Measurements from ENCODE around the gene PTPRA. TPM values are rescaled to one million over a fixed set of nuclear protein-coding genes. Genes with fewer than 3 reads are reported as not detected.

Gene PTPRA
- total and polyA plus RNA-seq, 2 of the 13 experiments (the other 11 are each of a cell fraction or from before 2014, with no cell fraction given), result 47.2 to 127 TPM

- TF ChIP-seq NONO (IDR thresholded peaks at IDR 0.05) (no peak), NONO (CRISPR knock-in tag; conservative IDR thresholded peaks at IDR 0.05) (peak; percentile 99), ZBTB8A (CRISPR knock-in tag; IDR thresholded peaks at IDR 0.05; ENCODE audit: borderline replicate concordance, low read depth) (peak; percentile 75; the same call in 1 of the 2 replicates), GPBP1L1 (CRISPR knock-in tag; IDR thresholded peaks at IDR 0.05) (no peak), CBX5 (CRISPR knock-in tag; IDR thresholded peaks at IDR 0.05; ENCODE audit: borderline replicate concordance) (no peak), TSC22D2 (CRISPR knock-in tag; IDR thresholded peaks at IDR 0.05; ENCODE audit: borderline replicate concordance) (peak; percentile 84; the same call in 1 of the 2 replicates), PRDM15 (CRISPR knock-in tag; IDR thresholded peaks at IDR 0.05) (peak; percentile 14; the same call in 1 of the 2 replicates), TFAP4 (IDR thresholded peaks at IDR 0.05; ENCODE audit: borderline replicate concordance, low read depth) (peak; percentile 68; the same call in 1 of the 2 replicates), TARDBP (CRISPR knock-in tag; IDR thresholded peaks at IDR 0.05) (peak; percentile 95), LCORL (IDR thresholded peaks at IDR 0.05) (peak; percentile 37; the same call in 1 of the 2 replicates), LCORL (CRISPR knock-in tag; IDR thresholded peaks at IDR 0.05) (peak; percentile 80)
- TF ChIP-seq, protein P1, sequence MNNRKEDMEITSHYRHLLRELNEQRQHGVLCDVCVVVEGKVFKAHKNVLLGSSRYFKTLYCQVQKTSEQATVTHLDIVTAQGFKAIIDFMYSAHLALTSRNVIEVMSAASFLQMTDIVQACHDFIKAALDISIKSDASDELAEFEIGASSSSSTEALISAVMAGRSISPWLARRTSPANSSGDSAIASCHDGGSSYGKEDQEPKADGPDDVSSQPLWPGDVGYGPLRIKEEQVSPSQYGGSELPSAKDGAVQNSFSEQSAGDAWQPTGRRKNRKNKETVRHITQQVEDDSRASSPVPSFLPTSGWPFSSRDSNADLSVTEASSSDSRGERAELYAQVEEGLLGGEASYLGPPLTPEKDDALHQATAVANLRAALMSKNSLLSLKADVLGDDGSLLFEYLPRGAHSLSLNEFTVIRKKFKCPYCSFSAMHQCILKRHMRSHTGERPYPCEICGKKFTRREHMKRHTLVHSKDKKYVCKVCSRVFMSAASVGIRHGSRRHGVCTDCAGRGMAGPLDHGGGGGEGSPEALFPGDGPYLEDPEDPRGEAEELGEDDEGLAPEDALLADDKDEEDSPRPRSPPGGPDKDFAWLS (CRISPR knock-in tag; IDR thresholded peaks at IDR 0.05; ENCODE audit: borderline replicate concordance), result peak; percentile 77
- TF ChIP-seq, protein P2, sequence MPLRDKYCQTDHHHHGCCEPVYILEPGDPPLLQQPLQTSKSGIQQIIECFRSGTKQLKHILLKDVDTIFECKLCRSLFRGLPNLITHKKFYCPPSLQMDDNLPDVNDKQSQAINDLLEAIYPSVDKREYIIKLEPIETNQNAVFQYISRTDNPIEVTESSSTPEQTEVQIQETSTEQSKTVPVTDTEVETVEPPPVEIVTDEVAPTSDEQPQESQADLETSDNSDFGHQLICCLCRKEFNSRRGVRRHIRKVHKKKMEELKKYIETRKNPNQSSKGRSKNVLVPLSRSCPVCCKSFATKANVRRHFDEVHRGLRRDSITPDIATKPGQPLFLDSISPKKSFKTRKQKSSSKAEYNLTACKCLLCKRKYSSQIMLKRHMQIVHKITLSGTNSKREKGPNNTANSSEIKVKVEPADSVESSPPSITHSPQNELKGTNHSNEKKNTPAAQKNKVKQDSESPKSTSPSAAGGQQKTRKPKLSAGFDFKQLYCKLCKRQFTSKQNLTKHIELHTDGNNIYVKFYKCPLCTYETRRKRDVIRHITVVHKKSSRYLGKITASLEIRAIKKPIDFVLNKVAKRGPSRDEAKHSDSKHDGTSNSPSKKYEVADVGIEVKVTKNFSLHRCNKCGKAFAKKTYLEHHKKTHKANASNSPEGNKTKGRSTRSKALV (CRISPR knock-in tag; IDR thresholded peaks at IDR 0.05), result peak; percentile 100
- TF ChIP-seq, protein P3, sequence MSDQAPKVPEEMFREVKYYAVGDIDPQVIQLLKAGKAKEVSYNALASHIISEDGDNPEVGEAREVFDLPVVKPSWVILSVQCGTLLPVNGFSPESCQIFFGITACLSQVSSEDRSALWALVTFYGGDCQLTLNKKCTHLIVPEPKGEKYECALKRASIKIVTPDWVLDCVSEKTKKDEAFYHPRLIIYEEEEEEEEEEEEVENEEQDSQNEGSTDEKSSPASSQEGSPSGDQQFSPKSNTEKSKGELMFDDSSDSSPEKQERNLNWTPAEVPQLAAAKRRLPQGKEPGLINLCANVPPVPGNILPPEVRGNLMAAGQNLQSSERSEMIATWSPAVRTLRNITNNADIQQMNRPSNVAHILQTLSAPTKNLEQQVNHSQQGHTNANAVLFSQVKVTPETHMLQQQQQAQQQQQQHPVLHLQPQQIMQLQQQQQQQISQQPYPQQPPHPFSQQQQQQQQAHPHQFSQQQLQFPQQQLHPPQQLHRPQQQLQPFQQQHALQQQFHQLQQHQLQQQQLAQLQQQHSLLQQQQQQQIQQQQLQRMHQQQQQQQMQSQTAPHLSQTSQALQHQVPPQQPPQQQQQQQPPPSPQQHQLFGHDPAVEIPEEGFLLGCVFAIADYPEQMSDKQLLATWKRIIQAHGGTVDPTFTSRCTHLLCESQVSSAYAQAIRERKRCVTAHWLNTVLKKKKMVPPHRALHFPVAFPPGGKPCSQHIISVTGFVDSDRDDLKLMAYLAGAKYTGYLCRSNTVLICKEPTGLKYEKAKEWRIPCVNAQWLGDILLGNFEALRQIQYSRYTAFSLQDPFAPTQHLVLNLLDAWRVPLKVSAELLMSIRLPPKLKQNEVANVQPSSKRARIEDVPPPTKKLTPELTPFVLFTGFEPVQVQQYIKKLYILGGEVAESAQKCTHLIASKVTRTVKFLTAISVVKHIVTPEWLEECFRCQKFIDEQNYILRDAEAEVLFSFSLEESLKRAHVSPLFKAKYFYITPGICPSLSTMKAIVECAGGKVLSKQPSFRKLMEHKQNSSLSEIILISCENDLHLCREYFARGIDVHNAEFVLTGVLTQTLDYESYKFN (CRISPR knock-in tag; conservative IDR thresholded peaks at IDR 0.05), result peak; percentile 68
These were observed 172.8 kb downstream of the PTPRA start, which contains the start of gene MRPS26 (continued) for GRCh38 chr20:3045816-3046676.
